ENCODE measurements around the gene C3orf80.

The C3orf80 gene

GRCh38 chr3:160179906-160180305 is 45.3 kb upstream of the C3orf80 start:
- Histone ChIP-seq H2AK5ac (ENCODE audit: low read length, severe bottlenecking) (no peak overlapping the region), H2BK5ac (ENCODE audit: low read depth, low read length, poor library complexity, severe bottlenecking) (no peak overlapping the region), H3K18ac (ENCODE audit: low read depth in 1 of 2, low read length in 2 of 2) (peak overlapping the region; percentile 21 to 75), H2BK12ac (ENCODE audit: low read length in 2 of 2) (peak overlapping the region; percentile 72 to 77), H3K14ac (ENCODE audit: low read length in 2 of 2) (no peak overlapping the region), H3K4me3 (ENCODE audit: insufficient read depth in 1 of 2, low read depth in 1 of 2, low read length in 2 of 2) (no peak overlapping the region), H3K27ac (ENCODE audit: low read length, poor library complexity, severe bottlenecking) (no peak overlapping the region), H4K91ac (ENCODE audit: low read length) (no peak overlapping the region), H3K4me1 (ENCODE audit: control insufficient read depth, insufficient read depth, low read depth, low read length) (peaks cover 1% of the 10 kb centered on the region), H2BK120ac (ENCODE audit: low read depth, low read length) (no peak overlapping the region), H3K9ac (ENCODE audit: low read length) (peak overlapping the region; percentile 52), H2AFZ (ENCODE audit: low read depth, low read length) (no peak overlapping the region), H3K4ac (ENCODE audit: low read depth in 1 of 2, low read length in 2 of 2) (peak overlapping the region in 1 of 2 experiments; percentile 64), H3K9me3 (ENCODE audit: control insufficient read depth, low read length) (no peaks in the 10 kb centered on the region), H3K79me1 (replicated peaks; ENCODE audit: low read length, poor library complexity, severe bottlenecking) (no peaks in the 10 kb centered on the region), H4K8ac (ENCODE audit: low read length) (peak overlapping the region; percentile 13), H3K23ac (ENCODE audit: low read length in 2 of 2) (no peak overlapping the region), H3K4me2 (ENCODE audit: low read length, poor library complexity, severe bottlenecking) (no peak overlapping the region), H3K27me3 (ENCODE audit: control insufficient read depth in 1 of 2, insufficient read depth in 1 of 2, low read length in 2 of 2) (no peaks in the 10 kb centered on the region), H2BK15ac (ENCODE audit: low read depth, poor library complexity, severe bottlenecking) (no peak overlapping the region), H3K36me3 (ENCODE audit: control insufficient read depth in 1 of 2, insufficient read depth in 2 of 2, low read depth in 1 of 2, low read length in 2 of 2) (no peaks in the 10 kb centered on the region)
- 88% methylated on average over 1 of the region's 2 CpGs for WGBS
- DNase-seq = no peak

GRCh38 chr3:160180581-160181216 is 44.5 kb upstream of the C3orf80 start:
- Histone ChIP-seq H4K8ac (ENCODE audit: low read length) (no peak overlapping the region), H2BK5ac (ENCODE audit: low read depth, low read length, poor library complexity, severe bottlenecking) (no peak overlapping the region), H2BK12ac (ENCODE audit: low read length in 2 of 2) (no peak overlapping the region), H3K4me2 (ENCODE audit: low read length, poor library complexity, severe bottlenecking) (peak overlapping the region; percentile 13), H3K36me3 (ENCODE audit: control insufficient read depth in 1 of 2, insufficient read depth in 2 of 2, low read depth in 1 of 2, low read length in 2 of 2) (no peaks in the 10 kb centered on the region), H3K14ac (ENCODE audit: low read length in 2 of 2) (no peak overlapping the region), H3K79me1 (replicated peaks; ENCODE audit: low read length, poor library complexity, severe bottlenecking) (no peaks in the 10 kb centered on the region), H3K4ac (ENCODE audit: low read depth in 1 of 2, low read length in 2 of 2) (no peak overlapping the region), H3K9ac (ENCODE audit: low read length) (peak overlapping the region; percentile 52), H2BK15ac (ENCODE audit: low read depth, poor library complexity, severe bottlenecking) (no peak overlapping the region), H3K27me3 (ENCODE audit: control insufficient read depth in 1 of 2, insufficient read depth in 1 of 2, low read length in 2 of 2) (no peaks in the 10 kb centered on the region), H3K18ac (ENCODE audit: low read depth in 1 of 2, low read length in 2 of 2) (peak overlapping the region in 1 of 2 experiments; percentile 67), H3K4me3 (ENCODE audit: insufficient read depth in 1 of 2, low read depth in 1 of 2, low read length in 2 of 2) (peak overlapping the region in 1 of 2 experiments; percentile 21), H3K4me1 (ENCODE audit: control insufficient read depth, insufficient read depth, low read depth, low read length) (peaks cover 1% of the 10 kb centered on the region), H2AK5ac (ENCODE audit: low read length, severe bottlenecking) (no peak overlapping the region), H2AFZ (ENCODE audit: low read depth, low read length) (no peak overlapping the region), H2BK120ac (ENCODE audit: low read depth, low read length) (no peak overlapping the region), H3K27ac (ENCODE audit: low read length, poor library complexity, severe bottlenecking) (no peak overlapping the region), H3K23ac (ENCODE audit: low read length in 2 of 2) (no peak overlapping the region), H4K91ac (ENCODE audit: low read length) (no peak overlapping the region), H3K9me3 (ENCODE audit: control insufficient read depth, low read length) (no peaks in the 10 kb centered on the region)
- DNase-seq = peak; percentile 93
- WGBS = 3% methylated on average over 10 of the region's 11 CpGs

GRCh38 chr3:160183345-160184076 is 41.7 kb upstream of the C3orf80 start:
- Histone ChIP-seq H3K9ac (ENCODE audit: low read length) (peak overlapping the region; percentile 80), H3K4me2 (ENCODE audit: low read length, poor library complexity, severe bottlenecking) (no peak overlapping the region), H3K14ac (ENCODE audit: low read length in 2 of 2) (no peak overlapping the region), H3K27ac (ENCODE audit: low read length, poor library complexity, severe bottlenecking) (no peak overlapping the region), H2BK12ac (ENCODE audit: low read length in 2 of 2) (no peak overlapping the region), H3K4me1 (ENCODE audit: control insufficient read depth, insufficient read depth, low read depth, low read length) (peaks cover 1% of the 10 kb centered on the region), H4K8ac (ENCODE audit: low read length) (no peak overlapping the region), H2AK5ac (ENCODE audit: low read length, severe bottlenecking) (no peak overlapping the region), H3K4ac (ENCODE audit: low read depth in 1 of 2, low read length in 2 of 2) (no peak overlapping the region), H3K4me3 (ENCODE audit: insufficient read depth in 1 of 2, low read depth in 1 of 2, low read length in 2 of 2) (no peak overlapping the region), H2AFZ (ENCODE audit: low read depth, low read length) (no peak overlapping the region), H2BK5ac (ENCODE audit: low read depth, low read length, poor library complexity, severe bottlenecking) (no peak overlapping the region), H3K79me1 (replicated peaks; ENCODE audit: low read length, poor library complexity, severe bottlenecking) (no peaks in the 10 kb centered on the region), H3K27me3 (ENCODE audit: control insufficient read depth in 1 of 2, insufficient read depth in 1 of 2, low read length in 2 of 2) (no peaks in the 10 kb centered on the region), H3K23ac (ENCODE audit: low read length in 2 of 2) (no peak overlapping the region), H3K9me3 (ENCODE audit: control insufficient read depth, low read length) (no peaks in the 10 kb centered on the region), H2BK120ac (ENCODE audit: low read depth, low read length) (no peak overlapping the region), H2BK15ac (ENCODE audit: low read depth, poor library complexity, severe bottlenecking) (no peak overlapping the region), H4K91ac (ENCODE audit: low read length) (no peak overlapping the region), H3K18ac (ENCODE audit: low read depth in 1 of 2, low read length in 2 of 2) (no peak overlapping the region), H3K36me3 (ENCODE audit: control insufficient read depth in 1 of 2, insufficient read depth in 2 of 2, low read depth in 1 of 2, low read length in 2 of 2) (no peaks in the 10 kb centered on the region)
- no peak for DNase-seq
- WGBS = no CpG with 5 or more reads among the region's 4 CpGs

GRCh38 chr3:160184655-160185054 is 40.6 kb upstream of the C3orf80 start:
- Histone ChIP-seq H3K14ac (ENCODE audit: low read length in 2 of 2) (no peak overlapping the region), H3K18ac (ENCODE audit: low read depth in 1 of 2, low read length in 2 of 2) (no peak overlapping the region), H2AFZ (ENCODE audit: low read depth, low read length) (no peak overlapping the region), H3K9ac (ENCODE audit: low read length) (peak overlapping the region; percentile 80), H3K79me1 (replicated peaks; ENCODE audit: low read length, poor library complexity, severe bottlenecking) (no peaks in the 10 kb centered on the region), H4K8ac (ENCODE audit: low read length) (no peak overlapping the region), H3K27me3 (ENCODE audit: control insufficient read depth in 1 of 2, insufficient read depth in 1 of 2, low read length in 2 of 2) (no peaks in the 10 kb centered on the region), H4K91ac (ENCODE audit: low read length) (no peak overlapping the region), H3K4me1 (ENCODE audit: control insufficient read depth, insufficient read depth, low read depth, low read length) (peaks cover 1% of the 10 kb centered on the region), H2BK120ac (ENCODE audit: low read depth, low read length) (no peak overlapping the region), H3K4me2 (ENCODE audit: low read length, poor library complexity, severe bottlenecking) (no peak overlapping the region), H3K23ac (ENCODE audit: low read length in 2 of 2) (no peak overlapping the region), H3K36me3 (ENCODE audit: control insufficient read depth in 1 of 2, insufficient read depth in 2 of 2, low read depth in 1 of 2, low read length in 2 of 2) (no peaks in the 10 kb centered on the region), H2BK12ac (ENCODE audit: low read length in 2 of 2) (no peak overlapping the region), H2AK5ac (ENCODE audit: low read length, severe bottlenecking) (no peak overlapping the region), H3K27ac (ENCODE audit: low read length, poor library complexity, severe bottlenecking) (no peak overlapping the region), H2BK5ac (ENCODE audit: low read depth, low read length, poor library complexity, severe bottlenecking) (no peak overlapping the region), H3K9me3 (ENCODE audit: control insufficient read depth, low read length) (no peaks in the 10 kb centered on the region), H2BK15ac (ENCODE audit: low read depth, poor library complexity, severe bottlenecking) (no peak overlapping the region), H3K4me3 (ENCODE audit: insufficient read depth in 1 of 2, low read depth in 1 of 2, low read length in 2 of 2) (no peak overlapping the region), H3K4ac (ENCODE audit: low read depth in 1 of 2, low read length in 2 of 2) (no peak overlapping the region)
- 44% methylated on average over 3 of the region's 3 CpGs for WGBS
- peak; percentile 67 for DNase-seq

All from mesenchymal stem cell (in vitro differentiated cells and primary cell).